ENCODE data around the gene BRICD5.

Gene BRICD5

DNA sequence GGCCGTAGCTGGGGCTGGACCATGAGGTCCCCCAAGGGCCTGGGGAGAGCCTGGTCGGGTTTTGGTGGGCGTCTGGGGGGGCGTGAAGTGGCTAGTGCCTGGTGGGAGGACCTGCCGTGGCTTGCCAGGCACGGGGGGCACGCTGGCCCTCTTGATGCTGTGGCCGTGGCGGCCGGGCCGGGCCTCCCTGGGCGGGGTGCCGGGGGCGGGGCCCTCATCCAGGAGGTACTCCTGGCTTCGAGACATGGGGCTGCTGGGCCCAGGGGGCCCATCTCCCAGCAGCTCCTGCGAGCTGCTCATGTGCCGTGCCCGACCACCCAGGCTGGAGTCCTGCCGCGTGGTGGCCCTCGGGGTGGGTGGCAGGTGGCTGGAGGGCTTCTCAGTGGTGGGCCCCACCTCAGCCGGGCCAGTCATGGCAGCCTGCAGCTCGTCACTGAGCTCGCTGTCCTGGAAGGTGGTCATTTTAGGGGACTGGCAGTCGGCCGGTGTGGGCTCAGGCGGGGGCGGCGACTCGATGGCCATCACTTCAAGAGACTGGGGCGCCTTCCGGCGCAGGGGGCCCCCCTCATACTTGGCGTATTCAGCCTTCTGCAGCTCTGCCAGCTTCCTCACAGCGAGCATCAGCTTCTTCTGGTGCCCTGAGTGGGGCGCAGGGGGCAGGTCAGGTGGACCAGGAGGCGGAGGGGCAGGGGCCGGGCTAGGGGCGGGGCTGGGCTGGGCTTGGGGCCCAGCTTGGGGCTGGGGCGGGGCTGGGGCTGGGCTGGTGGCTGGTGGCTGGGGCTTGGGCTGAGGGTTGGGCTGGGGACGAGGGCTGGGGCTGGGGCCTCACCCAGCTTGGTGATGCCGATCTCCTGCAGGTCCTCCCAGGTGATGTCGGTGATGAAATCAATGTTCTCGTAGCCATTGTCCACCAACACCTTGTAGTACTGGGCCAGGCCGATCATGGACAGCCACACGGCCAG lies 29.4 kb downstream of the BRICD5 start:
- no peak for DNase-seq (ENCODE audit: low read depth in 2 of 2)

DNA sequence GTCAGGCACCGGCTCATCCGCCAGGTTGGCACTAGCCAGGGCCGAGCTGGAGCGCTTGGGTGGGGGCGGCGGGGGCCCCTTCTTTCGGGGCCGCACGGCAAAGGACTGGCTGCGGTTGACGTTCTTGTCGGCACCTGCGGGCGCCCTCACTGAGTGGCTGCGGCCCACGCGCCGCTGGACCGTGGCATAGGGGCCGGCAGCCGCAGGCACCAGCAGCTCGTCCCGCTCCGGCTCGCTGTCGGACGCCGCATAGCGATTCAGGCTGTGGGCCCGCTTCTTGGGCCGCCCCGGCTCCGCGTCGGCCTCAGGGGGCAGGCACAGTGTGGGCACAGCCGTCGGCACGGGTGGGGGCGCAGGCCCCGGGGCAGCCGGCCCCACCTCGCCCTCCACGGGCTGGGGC lies 30.2 kb downstream of the BRICD5 start:
- no peak for DNase-seq (ENCODE audit: low read depth in 2 of 2)

DNA sequence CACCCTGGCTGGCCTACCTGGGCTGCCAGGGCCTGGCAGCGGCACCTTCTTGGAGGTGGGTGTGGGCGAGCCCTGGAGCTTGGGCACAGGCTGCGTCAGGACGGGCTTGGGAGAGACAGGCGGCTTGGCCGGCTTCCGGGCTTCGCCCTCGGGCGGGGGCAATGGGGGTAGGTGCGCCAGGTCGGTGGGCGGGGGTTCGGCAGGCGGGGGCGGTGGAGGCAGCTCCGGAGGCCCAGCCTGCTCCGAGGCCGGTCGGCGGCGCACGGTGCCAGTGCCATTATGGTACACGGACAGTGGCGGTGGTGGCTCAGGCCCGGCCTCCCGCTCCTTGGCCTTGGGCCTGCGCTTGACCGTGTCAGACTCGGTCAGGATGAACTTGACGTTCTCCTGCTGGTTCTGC lies 31.1 kb downstream of the BRICD5 start:
- DNase-seq (ENCODE audit: low read depth in 2 of 2), result no peak

DNA sequence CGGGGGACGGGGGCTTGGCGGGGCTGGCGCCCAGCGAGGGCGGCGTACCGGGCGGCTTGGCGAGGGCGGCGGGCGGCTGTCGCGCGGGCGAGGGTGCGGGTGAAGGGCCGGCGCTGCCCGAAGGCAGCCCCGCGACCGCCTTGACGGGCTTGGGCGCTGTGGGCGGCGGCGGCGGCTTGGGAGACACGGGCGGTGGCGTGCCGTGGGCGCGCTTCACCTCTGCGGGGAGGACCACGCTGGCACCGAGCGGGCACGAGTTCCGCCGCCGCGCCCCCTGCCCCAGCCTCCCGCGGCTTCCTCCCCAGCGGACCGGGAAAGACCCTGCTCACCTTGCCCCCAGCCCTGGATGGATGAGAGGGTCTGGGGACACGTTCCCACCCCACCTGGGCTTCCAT lies 31.6 kb downstream of the BRICD5 start:
- DNase-seq (ENCODE audit: low read depth in 2 of 2), result no peak

DNA sequence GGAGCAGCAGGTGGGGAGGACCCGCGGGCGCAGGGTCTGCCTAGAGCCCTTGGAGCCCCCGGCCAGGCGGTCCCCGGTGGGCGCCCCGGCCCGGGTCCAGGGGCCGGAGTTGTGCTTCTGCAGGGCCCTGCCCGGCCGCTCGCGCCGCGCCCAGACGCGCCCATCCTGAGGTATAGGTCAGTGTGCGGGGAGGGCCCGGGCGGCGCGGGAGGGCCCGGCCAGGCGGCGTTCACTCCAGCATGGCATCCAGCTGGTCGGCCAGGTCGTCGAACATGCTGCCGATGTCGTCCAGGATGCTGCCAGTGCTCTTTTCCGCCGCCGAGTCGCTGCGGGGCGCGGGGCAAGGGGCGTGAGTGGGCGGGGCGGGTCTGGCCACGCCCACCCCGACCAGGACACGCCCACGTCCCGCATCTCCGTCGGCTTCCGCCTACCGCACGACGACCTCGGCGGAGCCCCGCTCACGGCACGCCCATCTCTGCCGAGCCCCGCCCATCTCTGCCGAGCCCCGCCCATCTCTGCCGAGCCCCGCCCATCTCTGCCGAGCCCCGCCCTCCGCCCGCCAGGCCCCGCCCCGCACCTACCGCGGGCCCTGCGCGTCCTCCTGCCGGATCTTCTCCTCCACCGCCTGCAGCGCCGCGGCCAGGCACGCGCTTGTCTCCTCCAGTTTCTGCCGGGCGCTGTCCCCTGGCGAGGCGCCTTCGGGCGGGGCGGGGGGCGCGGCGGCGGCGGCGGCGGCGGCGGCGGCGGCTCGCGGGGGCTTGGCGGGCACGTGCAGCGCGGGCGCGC lies 32.1 kb downstream of the BRICD5 start:
- no peak for DNase-seq (ENCODE audit: low read depth in 2 of 2)

DNA sequence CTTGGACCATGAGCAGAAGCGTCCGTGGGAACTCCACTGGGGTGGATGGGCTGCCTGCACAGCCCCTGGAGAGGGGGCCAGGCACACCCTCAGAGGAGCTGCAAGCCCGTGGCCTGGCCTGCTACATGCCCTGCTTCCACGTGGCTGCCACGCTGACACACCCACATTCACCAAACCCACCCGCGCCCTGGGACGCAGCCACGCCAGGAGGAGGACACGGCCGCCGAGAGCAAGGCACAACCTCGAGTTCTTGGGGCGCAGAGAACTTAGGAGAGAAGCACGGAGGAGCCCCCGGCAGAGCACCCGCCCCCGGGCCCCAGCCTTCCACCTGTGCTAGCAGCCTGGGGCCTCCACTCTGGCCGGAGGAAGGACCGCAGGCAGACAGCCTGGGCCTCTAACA lies 33.1 kb downstream of the BRICD5 start:
- no peak for DNase-seq (ENCODE audit: low read depth in 2 of 2)

DNA sequence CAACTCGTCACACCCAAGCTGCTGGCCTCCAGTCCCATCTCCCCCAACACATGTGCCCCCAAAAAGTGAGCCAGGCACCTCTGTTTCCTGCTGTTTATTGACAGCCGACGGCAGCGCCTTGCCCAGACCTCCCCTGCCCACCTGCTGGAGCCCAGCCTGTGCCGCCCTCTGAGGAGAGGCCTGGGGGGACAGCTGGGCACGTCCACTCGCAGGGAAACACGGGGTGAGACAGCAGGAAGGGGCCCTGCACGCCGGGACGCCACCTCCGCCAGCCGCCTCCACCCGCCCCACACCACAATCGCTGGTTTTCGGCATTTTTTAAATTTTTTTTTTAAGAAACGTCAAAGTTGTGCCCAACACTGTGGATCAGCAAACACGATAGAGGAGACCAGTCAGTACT lies 33.6 kb downstream of the BRICD5 start:
- DNase-seq (ENCODE audit: low read depth in 2 of 2), result no peak

DNA sequence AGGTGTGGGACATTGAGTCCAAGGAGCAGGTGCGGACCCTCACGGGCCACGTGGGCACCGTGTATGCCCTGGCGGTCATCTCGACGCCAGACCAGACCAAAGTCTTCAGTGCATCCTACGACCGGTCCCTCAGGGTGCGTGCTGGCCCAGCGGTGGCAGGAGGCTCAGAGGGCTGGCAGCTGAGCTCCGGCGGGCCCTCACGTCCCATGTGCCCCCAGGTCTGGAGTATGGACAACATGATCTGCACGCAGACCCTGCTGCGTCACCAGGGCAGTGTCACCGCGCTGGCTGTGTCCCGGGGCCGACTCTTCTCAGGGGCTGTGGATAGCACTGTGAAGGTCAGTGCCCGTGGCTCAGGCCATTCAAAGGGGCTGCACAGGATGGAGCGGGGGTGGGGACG lies 34.6 kb downstream of the BRICD5 start:
- DNase-seq (ENCODE audit: low read depth in 2 of 2), result no peak

DNA sequence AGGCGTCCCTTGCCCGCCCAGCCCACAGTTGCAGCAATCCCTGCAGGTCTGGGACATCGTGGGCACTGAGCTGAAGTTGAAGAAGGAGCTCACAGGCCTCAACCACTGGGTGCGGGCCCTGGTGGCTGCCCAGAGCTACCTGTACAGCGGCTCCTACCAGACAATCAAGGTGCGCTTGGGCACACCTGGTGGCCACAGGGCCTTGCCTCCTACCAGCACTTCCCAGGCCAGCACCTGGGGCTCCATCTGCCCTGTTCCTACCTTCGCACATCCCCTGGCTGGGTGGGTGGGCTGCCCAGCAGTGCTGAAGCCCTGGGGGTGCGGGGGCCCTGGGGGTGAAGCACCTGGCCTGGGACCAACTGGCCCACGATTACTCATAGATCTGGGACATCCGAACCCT lies 35.2 kb downstream of the BRICD5 start:
- DNase-seq (ENCODE audit: low read depth in 2 of 2), result no peak

DNA sequence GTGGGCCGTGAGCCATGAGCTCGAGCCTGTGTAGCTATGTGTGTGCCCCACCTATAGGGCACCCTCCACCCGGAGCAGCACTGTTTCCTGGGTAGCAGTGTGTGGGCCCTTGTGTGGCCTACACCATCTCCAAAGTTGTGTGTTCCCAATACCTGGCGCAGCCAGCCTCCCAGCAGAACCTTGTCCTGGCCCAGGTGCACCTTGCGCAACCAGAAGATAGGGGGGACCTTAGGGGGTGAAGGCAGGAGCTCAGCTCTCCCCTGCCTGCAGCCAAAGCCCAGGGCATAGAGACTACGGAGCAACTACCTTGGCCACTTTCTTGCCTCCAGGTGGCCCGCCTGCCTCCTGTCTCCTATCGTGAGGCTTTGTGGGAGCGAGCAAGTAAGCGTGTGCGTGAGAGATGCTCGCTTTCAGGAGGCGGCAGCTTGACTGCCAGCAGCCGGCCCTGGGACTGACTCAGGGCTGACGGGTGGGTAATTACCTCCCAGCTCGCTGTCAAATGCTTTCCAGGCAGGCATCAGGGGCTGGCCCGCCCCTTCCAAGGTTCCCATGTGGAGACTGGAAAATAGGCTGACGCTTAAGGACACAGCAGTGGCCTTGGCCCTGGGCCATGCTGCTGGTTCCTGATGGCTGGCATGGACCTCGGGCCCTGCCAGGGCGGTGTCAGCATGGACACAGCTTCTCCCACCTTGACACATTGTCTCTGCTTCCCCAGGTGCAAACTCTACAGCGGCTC lies 36.1 kb downstream of the BRICD5 start:
- DNase-seq (ENCODE audit: low read depth in 2 of 2), result no peak

DNA sequence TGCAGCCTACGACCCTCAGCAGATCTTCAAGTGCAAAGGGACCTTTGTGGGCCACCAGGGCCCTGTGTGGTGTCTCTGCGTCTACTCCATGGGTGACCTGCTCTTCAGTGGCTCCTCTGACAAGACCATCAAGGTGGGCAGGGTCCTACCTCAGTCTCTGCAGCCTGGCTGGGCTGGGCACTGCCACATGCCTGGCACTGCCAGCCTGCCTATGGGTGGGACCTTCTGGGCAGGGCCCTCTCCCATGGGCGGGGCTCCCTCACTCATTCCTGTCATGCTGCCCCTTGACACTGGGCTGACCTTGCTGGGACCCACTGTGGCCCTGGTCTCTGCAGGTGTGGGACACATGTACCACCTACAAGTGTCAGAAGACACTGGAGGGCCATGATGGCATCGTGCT lies 36.7 kb downstream of the BRICD5 start:
- DNase-seq (ENCODE audit: low read depth in 2 of 2), result no peak

DNA sequence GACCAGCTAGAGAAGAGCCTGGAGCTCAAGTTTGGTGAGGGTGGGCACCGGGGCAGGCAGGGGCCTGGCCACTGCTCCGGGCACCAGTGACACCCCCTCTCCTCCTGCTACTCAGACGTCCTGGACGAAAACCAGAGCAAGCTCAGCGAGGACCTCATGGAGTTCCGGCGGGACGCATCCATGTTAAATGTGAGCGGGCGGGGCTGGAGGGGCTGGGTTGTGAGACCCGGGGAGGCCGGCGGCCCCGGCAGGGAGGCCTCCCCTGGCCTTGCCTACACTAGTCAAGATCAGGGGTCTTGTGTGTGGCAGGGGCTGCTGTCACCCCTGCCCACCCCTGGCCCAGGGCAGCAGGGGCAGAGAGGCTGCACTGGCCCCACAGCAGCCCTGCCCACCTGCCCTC lies 37.3 kb downstream of the BRICD5 start:
- no peak for DNase-seq (ENCODE audit: low read depth in 2 of 2)

DNA sequence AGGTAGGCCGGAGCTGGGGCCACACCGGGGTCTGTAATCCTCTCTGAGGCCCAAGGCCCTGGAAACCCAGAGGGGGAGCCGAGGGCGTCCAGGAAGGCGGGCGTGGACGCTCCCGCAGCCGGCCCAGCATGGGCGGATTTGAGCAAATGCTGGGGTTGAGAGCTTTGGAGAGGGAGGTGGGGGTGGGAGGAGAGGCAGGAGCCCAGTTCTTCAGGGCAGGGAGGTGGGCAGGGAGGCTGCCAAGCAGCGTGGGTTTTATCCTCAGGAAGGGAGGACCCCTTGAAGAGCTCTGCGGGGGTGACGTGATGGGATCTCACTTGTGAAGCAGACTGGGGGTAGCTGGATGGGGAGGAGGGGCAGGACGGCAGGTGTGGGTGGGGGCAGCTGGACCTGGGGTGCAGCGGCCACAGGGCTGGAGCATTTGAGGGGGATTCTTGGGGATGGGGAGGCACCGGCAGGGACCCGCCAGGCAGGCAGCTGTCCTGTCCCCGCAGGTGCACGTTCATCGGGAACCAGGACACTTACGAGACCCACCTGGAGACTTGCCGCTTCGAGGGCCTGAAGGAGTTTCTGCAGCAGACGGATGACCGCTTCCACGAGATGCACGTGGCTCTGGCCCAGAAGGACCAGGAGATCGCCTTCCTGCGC lies 37.9 kb downstream of the BRICD5 start:
- no peak for DNase-seq (ENCODE audit: low read depth in 2 of 2)

DNA sequence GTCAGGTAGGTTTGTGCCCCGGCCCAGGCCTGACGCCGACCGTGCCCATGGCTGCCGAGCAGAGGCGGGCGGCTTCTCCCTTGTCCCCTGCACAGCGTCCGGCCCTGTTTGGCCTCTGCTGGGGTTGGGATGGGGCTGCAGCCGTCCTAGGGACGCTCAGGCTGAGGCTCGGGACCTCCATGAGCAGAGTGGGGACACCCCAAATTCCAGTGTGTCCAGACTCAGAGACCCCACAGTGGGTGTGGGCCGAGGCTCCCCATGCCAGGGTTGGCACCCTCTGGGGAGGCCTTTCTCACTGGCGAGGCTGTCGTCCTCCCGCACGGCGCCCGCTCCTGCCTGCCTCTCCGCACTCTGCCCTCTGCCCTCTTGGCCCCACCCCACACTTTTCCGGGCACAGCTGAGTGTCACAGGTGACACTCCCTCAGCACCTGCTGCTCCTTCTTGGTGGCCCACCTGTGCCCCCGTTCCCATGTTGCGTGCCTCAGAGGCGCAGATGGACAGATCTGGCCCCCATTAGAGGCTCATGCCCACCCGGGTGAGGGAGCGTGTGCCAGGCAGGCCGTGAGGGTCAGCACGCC lies 39.0 kb downstream of the BRICD5 start:
- no peak for DNase-seq (ENCODE audit: low read depth in 2 of 2)

DNA sequence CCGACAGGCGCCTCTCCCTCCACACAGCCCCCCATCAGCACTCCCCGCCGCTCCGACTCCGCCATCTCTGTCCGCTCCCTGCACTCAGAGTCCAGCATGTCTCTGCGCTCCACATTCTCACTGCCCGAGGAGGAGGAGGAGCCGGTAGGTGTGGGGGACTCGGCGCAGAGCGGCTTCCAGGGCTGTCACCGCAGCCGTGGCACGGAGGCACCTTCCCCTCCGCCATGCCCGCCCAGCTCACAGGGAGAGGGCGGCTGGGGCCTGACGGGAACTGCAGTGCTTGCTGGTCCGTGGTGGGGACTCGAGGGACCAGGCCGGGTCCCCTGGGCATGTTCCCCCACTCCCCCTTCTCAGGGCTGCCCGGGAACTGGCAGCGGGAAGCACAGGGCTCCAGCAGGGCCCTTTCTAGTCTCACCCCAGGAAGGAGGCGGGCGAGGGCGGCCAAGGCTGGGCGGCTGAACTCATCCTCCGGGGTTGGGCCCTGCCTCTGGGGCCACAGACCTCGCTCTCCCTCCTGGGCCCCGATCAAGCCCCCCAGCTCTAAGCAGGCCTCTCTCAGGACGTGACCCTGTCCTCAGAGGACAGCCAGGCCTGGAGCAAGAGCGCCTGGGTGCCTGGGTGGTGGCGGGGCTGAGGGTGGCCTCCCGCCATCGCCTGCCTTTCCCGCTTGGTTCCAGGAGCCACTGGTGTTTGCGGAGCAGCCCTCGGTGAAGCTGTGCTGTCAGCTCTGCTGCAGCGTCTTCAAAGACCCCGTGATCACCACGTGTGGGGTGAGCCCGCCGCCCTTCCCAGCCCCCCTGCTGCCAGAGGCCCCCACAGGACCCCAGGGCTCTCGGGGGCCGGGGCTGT lies 39.9 kb downstream of the BRICD5 start:
- no peak for DNase-seq (ENCODE audit: low read depth in 2 of 2)

DNA sequence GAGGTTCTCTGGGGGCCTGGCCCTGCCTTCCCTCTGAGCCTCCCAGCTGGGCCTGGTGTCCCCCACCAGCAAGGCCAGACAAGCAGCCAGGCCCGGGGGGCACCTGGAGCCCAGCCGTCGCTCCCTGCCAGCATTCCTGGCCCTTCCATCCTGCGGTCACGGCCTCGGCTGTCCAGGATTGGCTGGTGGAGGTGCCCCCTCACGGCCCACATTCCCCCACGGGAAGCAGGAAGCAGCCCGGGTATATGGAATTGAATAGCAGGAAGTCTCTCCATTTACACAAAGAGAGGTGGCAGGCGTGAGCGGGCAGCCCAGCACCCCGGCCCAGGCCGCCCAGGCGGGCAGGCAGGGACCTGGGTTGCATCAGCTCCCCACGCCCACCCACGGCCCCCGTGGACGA lies 40.6 kb downstream of the BRICD5 start:
- no peak for DNase-seq (ENCODE audit: low read depth in 2 of 2)

DNA sequence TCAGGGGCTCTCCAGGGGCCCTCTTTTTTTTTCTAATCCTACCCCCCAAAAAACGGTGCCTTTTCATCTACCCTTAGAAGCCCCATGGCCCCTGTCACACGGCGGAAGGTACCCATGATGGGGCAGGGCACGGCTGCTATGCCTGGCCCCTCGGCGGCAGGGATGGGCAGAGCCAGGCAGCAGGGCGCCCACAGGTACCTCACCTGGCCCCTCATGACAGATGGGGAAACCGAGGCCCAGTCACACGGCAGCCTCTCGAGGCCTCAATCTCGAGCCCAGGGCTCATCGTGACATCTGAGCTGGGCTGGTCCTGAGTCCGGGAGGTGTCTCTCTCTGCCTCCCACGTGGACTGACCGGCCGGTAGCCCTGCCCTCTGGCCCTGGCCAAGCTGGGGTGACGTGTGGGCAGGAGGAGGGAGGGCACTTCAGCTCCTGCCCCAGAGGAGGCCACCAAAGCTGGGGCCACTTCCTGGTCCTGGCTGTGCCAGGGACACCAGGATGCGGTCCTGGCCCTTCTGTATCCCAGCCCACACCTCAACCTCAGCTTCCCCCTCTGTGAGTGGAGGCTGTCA lies 43.5 kb downstream of the BRICD5 start:
- no peak for DNase-seq (ENCODE audit: low read depth in 2 of 2)

DNA sequence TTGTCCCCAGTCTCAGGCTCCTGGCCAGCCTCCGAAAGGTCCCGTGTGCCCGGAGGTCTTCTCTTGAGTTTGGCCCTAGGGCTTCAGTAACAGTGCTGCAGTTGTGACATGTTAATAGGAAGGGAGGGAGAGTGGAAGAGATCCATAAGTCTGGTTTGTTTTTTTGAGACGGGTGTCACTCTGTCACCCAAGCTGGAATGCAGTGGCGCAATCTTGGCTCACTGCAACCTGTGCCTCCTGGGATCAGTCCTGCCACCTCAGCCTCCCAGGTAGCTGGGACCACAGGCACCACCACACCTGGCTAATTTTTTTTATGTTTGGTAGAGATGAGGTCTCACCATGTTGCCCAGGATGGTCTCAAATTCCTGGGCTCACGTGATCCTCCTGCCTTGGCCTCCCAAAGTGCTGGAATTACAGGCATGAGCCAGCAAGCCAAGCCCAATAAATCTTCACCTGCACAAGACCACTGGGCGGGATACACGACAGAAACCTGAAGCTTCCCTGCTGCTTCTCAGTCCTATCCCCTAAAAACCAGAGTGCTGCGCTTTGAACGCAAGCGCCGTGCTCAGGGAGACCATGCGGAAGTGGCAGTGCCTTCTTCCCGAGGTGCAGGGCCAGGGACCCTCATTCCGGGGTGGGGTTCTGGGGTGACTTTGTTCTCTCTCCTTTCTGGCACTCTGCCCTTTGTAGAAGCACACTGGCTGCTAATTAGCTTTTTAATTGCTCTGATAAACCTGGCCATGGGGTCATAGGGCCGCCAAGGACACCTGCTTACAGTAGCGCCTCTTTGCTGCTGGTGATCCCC lies 44.2 kb downstream of the BRICD5 start:
- DNase-seq (ENCODE audit: low read depth in 2 of 2), result no peak

DNA sequence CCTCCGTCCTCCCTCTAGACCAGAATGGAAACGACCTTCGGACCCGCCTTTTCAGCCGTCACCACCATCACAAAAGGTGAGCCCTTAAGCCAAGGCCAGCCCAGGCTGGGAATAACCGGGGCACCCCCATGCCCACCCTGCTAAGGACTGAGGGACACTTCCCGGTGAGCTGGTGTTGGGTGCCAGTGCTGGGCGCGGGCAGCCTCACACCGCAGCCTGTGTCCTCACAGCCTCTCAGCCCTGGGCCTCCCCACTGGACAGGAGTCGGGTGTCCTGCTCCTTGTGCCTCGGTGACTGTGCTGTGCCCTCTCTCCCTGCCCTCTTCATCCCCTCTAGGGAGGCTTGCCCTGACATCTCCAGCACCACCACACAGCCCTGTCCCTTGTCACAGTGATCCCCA lies 44.8 kb downstream of the BRICD5 start:
- DNase-seq (ENCODE audit: low read depth in 2 of 2), result no peak

Data from stimulated activated CD8-positive, alpha-beta memory T cell treated with anti-CD3 and anti-CD28 coated beads, Interleukin-7, amount 100 ng/mL, for 1 hour (primary cell).